ENCODE measurements around the gene MAPT.

Gene MAPT

GRCh38 chr17:46035112-46035818 is 140.9 kb downstream of the MAPT start:
- no peaks in the 10 kb centered on the region for H4K20me1 ChIP-seq (ENCODE audit: control insufficient read depth, insufficient read depth, low read depth, low read length)
- no peak overlapping the region for H3K4me2 ChIP-seq (ENCODE audit: low read length)
- peaks cover 99% of the 10 kb centered on the region for H3K36me3 ChIP-seq (ENCODE audit: control insufficient read depth, low read length)
- no peaks in the 10 kb centered on the region for H3K9me3 ChIP-seq (ENCODE audit: control insufficient read depth, insufficient read depth, low read length)
- no peaks in the 10 kb centered on the region for H3F3A ChIP-seq (ENCODE audit: control insufficient read depth, insufficient read depth)
- H3K9me2 ChIP-seq (replicated peaks; ENCODE audit: control insufficient read depth, low read length): no peaks in the 10 kb centered on the region
- no peaks in the 10 kb centered on the region for H3K27me3 ChIP-seq (ENCODE audit: control insufficient read depth, low read length)
- H3K4me3 ChIP-seq (ENCODE audit: low read length): no peak overlapping the region
- TF ChIP-seq, protein P1, sequence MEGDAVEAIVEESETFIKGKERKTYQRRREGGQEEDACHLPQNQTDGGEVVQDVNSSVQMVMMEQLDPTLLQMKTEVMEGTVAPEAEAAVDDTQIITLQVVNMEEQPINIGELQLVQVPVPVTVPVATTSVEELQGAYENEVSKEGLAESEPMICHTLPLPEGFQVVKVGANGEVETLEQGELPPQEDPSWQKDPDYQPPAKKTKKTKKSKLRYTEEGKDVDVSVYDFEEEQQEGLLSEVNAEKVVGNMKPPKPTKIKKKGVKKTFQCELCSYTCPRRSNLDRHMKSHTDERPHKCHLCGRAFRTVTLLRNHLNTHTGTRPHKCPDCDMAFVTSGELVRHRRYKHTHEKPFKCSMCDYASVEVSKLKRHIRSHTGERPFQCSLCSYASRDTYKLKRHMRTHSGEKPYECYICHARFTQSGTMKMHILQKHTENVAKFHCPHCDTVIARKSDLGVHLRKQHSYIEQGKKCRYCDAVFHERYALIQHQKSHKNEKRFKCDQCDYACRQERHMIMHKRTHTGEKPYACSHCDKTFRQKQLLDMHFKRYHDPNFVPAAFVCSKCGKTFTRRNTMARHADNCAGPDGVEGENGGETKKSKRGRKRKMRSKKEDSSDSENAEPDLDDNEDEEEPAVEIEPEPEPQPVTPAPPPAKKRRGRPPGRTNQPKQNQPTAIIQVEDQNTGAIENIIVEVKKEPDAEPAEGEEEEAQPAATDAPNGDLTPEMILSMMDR (IDR thresholded peaks at IDR 0.05; ENCODE audit: low read depth, low read length, poor library complexity, severe bottlenecking): no peak
- no peak for TF ChIP-seq EZH2phosphoT487 (IDR thresholded peaks at IDR 0.05; ENCODE audit: borderline replicate concordance, low read length)
- no peak overlapping the region for H3K27ac ChIP-seq (ENCODE audit: low read depth, low read length)
- no peaks in the 10 kb centered on the region for H3K79me2 ChIP-seq (ENCODE audit: control insufficient read depth, low read length)
- no peaks in the 10 kb centered on the region for H3K4me1 ChIP-seq (ENCODE audit: control insufficient read depth, low read length)

- Histone ChIP-seq H3K9me3 (ENCODE audit: control insufficient read depth, insufficient read depth, low read length) (no peaks in the 10 kb centered on the region), H3K4me1 (ENCODE audit: control insufficient read depth, low read length) (no peaks in the 10 kb centered on the region), H3K4me2 (ENCODE audit: low read length) (no peak overlapping the region), H3K27me3 (ENCODE audit: control insufficient read depth, low read length) (no peaks in the 10 kb centered on the region), H4K20me1 (ENCODE audit: control insufficient read depth, insufficient read depth, low read depth, low read length) (no peaks in the 10 kb centered on the region), H3K4me3 (ENCODE audit: low read length) (no peak overlapping the region), H3K36me3 (ENCODE audit: control insufficient read depth, low read length) (peaks cover 100% of the 10 kb centered on the region), H3K27ac (ENCODE audit: low read depth, low read length) (no peak overlapping the region), H3K9me2 (replicated peaks; ENCODE audit: control insufficient read depth, low read length) (no peaks in the 10 kb centered on the region), H3K79me2 (ENCODE audit: control insufficient read depth, low read length) (no peaks in the 10 kb centered on the region), H3F3A (ENCODE audit: control insufficient read depth, insufficient read depth) (no peaks in the 10 kb centered on the region)
- TF ChIP-seq, protein P1 (IDR thresholded peaks at IDR 0.05; ENCODE audit: low read depth, low read length, poor library complexity, severe bottlenecking): no peak
- TF ChIP-seq EZH2phosphoT487 (IDR thresholded peaks at IDR 0.05; ENCODE audit: borderline replicate concordance, low read length): no peak
Observed at GRCh38 chr17:46036491-46036890, 142.1 kb downstream of the MAPT start.

DNA sequence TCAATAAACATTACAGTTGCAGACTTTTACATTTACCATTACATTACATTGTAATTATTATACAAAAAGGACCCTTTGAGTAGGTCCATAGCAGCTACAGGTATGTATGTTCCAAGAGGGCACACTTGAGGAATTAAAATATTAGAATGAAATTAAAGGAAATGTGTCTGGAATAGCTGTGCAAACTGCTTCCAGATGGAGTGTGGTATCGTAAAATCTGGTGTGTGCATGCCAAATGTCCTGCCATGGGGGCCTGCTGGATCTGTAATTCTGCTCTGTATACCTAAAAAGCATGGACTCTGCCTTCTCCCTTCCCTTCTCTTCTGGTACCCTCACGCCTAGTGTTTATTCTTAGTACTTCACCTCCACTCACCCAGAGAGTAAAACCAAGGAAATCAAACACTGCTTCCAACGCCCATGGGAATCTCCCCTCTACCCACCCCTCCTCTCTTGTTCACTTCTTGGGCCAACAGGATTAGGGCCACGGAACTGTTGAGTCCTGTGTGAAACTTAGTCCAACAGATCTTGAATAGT is 143.4 kb downstream of the MAPT start:
- Histone ChIP-seq H3K27ac (ENCODE audit: low read depth, low read length) (no peak overlapping the region), H3F3A (ENCODE audit: control insufficient read depth, insufficient read depth) (no peaks in the 10 kb centered on the region), H3K4me2 (ENCODE audit: low read length) (no peak overlapping the region), H3K4me3 (ENCODE audit: low read length) (no peak overlapping the region), H3K27me3 (ENCODE audit: control insufficient read depth, low read length) (no peaks in the 10 kb centered on the region), H3K4me1 (ENCODE audit: control insufficient read depth, low read length) (no peaks in the 10 kb centered on the region), H3K9me3 (ENCODE audit: control insufficient read depth, insufficient read depth, low read length) (no peaks in the 10 kb centered on the region), H3K36me3 (ENCODE audit: control insufficient read depth, low read length) (peaks cover 98% of the 10 kb centered on the region), H3K9me2 (replicated peaks; ENCODE audit: control insufficient read depth, low read length) (no peaks in the 10 kb centered on the region), H3K79me2 (ENCODE audit: control insufficient read depth, low read length) (no peaks in the 10 kb centered on the region; the same call in 1 of the 2 replicates), H4K20me1 (ENCODE audit: control insufficient read depth, insufficient read depth, low read depth, low read length) (no peaks in the 10 kb centered on the region)
- TF ChIP-seq EZH2phosphoT487 (IDR thresholded peaks at IDR 0.05; ENCODE audit: borderline replicate concordance, low read length): no peak
- TF ChIP-seq, protein P1 (IDR thresholded peaks at IDR 0.05; ENCODE audit: low read depth, low read length, poor library complexity, severe bottlenecking): no peak
